ENCODE results near the gene RPS6KA5.

The RPS6KA5 gene

DNA sequence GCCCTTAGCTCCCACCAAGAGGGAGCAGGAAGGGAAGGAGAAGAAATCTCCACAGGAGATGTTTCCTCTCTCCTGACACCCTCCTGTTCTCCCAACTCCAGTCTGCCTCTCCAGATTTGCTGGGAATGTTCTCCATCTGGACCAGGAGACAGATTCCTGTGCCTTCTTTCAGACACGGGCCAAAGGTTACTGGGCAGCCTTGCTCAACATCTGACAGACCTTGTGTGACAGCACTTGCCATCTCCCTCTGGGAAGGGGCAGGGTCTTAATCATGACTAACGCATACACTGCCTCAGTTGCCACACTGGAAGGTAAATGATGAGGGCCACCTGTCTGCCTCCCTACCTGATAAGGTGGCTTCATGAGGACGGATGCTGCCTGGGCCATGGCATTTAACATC lies 241.7 kb downstream of the RPS6KA5 start:
- DNase-seq: no peak

DNA sequence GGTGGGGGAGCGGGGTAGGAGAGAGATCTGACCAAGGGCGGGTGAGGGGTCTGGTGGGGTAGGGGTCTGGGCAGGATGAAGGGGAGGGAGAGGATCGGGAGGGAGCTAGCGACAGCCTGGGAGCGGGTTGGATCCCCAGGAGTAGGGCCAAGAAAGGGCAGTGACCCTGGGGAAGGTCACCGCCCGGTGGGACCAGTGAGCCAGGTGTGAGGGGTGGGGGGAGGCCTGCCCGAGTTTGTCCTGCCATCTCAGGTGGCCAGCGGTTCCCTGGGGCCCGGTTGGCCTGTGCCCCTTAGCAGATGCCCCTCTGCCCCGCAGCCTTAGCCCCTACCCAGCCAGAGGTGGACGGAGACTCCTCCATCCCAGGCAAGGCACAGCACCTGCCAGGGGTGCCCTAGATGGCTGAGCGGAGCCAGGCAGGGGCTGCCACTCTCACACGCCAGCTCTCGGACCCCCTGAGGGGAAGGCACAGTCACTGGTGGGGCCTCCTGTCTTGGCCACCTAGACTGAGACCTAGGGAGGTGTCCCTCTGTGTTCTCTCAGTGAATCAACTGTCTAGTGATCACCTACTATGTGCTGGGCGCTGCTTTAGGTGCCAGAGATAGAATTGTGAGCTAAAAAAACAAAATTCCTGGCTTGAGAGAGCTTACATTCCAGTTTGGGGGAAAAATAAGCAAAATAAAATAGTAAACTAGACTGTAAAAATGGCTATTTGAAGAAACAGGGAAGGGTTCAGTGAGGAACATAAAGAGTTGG lies 243.6 kb downstream of the RPS6KA5 start:
- no peak for TF ChIP-seq EZH2phosphoT487 (IDR thresholded peaks at IDR 0.05; ENCODE audit: low read length)
- TF ChIP-seq, protein P1, sequence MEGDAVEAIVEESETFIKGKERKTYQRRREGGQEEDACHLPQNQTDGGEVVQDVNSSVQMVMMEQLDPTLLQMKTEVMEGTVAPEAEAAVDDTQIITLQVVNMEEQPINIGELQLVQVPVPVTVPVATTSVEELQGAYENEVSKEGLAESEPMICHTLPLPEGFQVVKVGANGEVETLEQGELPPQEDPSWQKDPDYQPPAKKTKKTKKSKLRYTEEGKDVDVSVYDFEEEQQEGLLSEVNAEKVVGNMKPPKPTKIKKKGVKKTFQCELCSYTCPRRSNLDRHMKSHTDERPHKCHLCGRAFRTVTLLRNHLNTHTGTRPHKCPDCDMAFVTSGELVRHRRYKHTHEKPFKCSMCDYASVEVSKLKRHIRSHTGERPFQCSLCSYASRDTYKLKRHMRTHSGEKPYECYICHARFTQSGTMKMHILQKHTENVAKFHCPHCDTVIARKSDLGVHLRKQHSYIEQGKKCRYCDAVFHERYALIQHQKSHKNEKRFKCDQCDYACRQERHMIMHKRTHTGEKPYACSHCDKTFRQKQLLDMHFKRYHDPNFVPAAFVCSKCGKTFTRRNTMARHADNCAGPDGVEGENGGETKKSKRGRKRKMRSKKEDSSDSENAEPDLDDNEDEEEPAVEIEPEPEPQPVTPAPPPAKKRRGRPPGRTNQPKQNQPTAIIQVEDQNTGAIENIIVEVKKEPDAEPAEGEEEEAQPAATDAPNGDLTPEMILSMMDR (IDR thresholded peaks at IDR 0.05; ENCODE audit: low read length): no peak
- no peak for TF ChIP-seq EZH2 (optimal IDR thresholded peaks at IDR 0.05; ENCODE audit: low read depth, low read length)
- no peaks in the 10 kb centered on the region for H3K9me2 ChIP-seq (replicated peaks; ENCODE audit: insufficient read depth, low read length)
- no peaks in the 10 kb centered on the region for H4K20me1 ChIP-seq (ENCODE audit: insufficient read depth, low read length)
- no peak overlapping the region for H3K9ac ChIP-seq (ENCODE audit: low read length)
- DNase-seq: no peak
- no peaks in the 10 kb centered on the region for H3K9me3 ChIP-seq (replicated peaks; ENCODE audit: insufficient read depth, low read length)
- H3F3A ChIP-seq (ENCODE audit: insufficient read depth, low read length): 0 out of 2 replicates have a peak, but pooled peaks cover 2% of the 10 kb centered on the region
- no peaks in the 10 kb centered on the region for H3K36me3 ChIP-seq (replicated peaks; ENCODE audit: insufficient read depth, low read length)
- no peak overlapping the region for H2AFZ ChIP-seq (ENCODE audit: low read length)
- H3K27ac ChIP-seq (ENCODE audit: low read length): no peak overlapping the region
- peaks cover 12% of the 10 kb centered on the region for H3K4me1 ChIP-seq (ENCODE audit: low read length)
- peaks cover 12% of the 10 kb centered on the region for H3K79me2 ChIP-seq (ENCODE audit: low read length)
- no peak overlapping the region for H3K4me2 ChIP-seq (ENCODE audit: low read depth, low read length)
- H3K4me3 ChIP-seq (ENCODE audit: low read length): no peak overlapping the region
- no peaks in the 10 kb centered on the region for H3K27me3 ChIP-seq (replicated peaks; ENCODE audit: insufficient read depth, low read length)

More for the DNA sequence above, 241.7 kb downstream of the RPS6KA5 start:
- Histone ChIP-seq H3K27me3 (replicated peaks; ENCODE audit: insufficient read depth, low read length) (no peaks in the 10 kb centered on the region), H3K4me3 (ENCODE audit: low read length) (no peak overlapping the region), H3K9me3 (replicated peaks; ENCODE audit: insufficient read depth, low read length) (no peaks in the 10 kb centered on the region), H3K9me2 (replicated peaks; ENCODE audit: insufficient read depth, low read length) (no peaks in the 10 kb centered on the region), H2AFZ (ENCODE audit: low read length) (no peak overlapping the region), H3K9ac (ENCODE audit: low read length) (no peak overlapping the region), H3F3A (ENCODE audit: insufficient read depth, low read length) (0 out of 2 replicates have a peak, but pooled peaks cover 2% of the 10 kb centered on the region), H3K79me2 (ENCODE audit: low read length) (peaks cover 12% of the 10 kb centered on the region), H3K4me1 (ENCODE audit: low read length) (peaks cover 13% of the 10 kb centered on the region), H3K27ac (ENCODE audit: low read length) (no peak overlapping the region), H3K4me2 (ENCODE audit: low read depth, low read length) (no peak overlapping the region), H3K36me3 (replicated peaks; ENCODE audit: insufficient read depth, low read length) (no peaks in the 10 kb centered on the region), H4K20me1 (ENCODE audit: insufficient read depth, low read length) (no peaks in the 10 kb centered on the region)
- TF ChIP-seq, protein P1 (IDR thresholded peaks at IDR 0.05; ENCODE audit: low read length): no peak
- no peak for TF ChIP-seq EZH2phosphoT487 (IDR thresholded peaks at IDR 0.05; ENCODE audit: low read length)
- no peak for TF ChIP-seq EZH2 (optimal IDR thresholded peaks at IDR 0.05; ENCODE audit: low read depth, low read length)

DNA sequence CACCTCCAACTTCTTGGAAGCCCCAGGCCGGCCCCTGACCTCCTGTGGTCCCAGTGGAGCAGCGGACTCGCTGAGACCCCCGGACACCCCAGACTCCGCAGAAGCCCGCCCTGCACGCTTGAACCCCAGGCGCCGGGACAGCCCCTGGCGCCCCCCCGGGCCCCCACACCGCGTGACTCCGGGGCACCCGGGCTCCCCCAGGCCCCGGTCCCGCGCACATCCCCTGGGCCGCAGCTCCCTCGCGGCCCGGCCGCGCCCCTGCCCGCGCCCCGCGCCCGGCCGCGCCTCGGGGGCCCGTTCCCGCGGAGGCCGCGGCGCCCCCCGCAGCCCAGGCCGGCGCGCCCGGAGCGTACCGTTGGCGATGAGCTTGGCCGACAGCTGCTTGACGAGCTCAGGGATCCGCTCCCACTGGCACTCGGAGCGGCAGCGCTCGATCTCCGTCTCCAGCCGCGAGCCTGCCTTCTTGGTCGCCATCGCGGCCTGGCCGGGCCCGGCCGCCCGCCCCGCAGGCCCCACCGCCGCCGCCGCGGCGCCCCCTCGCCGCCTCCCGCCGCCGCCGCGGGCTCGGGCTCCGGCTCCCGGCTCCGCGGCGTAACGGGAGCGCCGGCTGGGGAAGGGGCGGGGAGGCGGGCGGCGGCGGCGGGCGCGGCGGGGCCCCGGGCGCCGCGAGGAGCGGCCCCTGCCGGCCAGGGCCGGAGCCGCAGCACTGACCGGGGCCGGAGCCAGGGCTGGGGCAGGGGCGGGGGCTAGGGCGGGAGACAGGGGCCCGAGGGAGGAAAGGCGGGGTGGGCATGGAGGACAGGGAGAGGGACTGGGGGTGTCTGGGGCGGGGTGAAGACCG lies 244.4 kb downstream of the RPS6KA5 start, which contains the start of gene TTC7B:
Gene TTC7B, minus strand, starts transcription at position 609 of the 841 bp plus-strand sequence. Its CDS starts 135 bp downstream, at position 474.
- Histone ChIP-seq H3F3A (ENCODE audit: insufficient read depth, low read length) (0 out of 2 replicates have a peak, but pooled peaks cover 2% of the 10 kb centered on the region), H3K9me2 (replicated peaks; ENCODE audit: insufficient read depth, low read length) (no peaks in the 10 kb centered on the region), H4K20me1 (ENCODE audit: insufficient read depth, low read length) (no peaks in the 10 kb centered on the region), H3K9me3 (replicated peaks; ENCODE audit: insufficient read depth, low read length) (no peaks in the 10 kb centered on the region), H3K4me2 (ENCODE audit: low read depth, low read length) (peak within 1 kb of the TSS; percentile 73), H3K4me1 (ENCODE audit: low read length) (peaks cover 5% of the 10 kb centered on the region), H3K9ac (ENCODE audit: low read length) (peak within 1 kb of the TSS; percentile 53; the same call in 1 of the 2 replicates), H3K4me3 (ENCODE audit: low read length) (peak within 1 kb of the TSS; percentile 57), H3K27me3 (replicated peaks; ENCODE audit: insufficient read depth, low read length) (no peaks in the 10 kb centered on the region), H3K79me2 (ENCODE audit: low read length) (peaks cover 12% of the 10 kb centered on the region), H3K27ac (ENCODE audit: low read length) (no peak within 1 kb of the TSS), H3K36me3 (replicated peaks; ENCODE audit: insufficient read depth, low read length) (no peaks in the 10 kb centered on the region), H2AFZ (ENCODE audit: low read length) (no peak within 1 kb of the TSS)
- peak; percentile 10 for DNase-seq
- TF ChIP-seq EZH2phosphoT487 (IDR thresholded peaks at IDR 0.05; ENCODE audit: low read length) (no peak), EZH2 (optimal IDR thresholded peaks at IDR 0.05; ENCODE audit: low read depth, low read length) (no peak)
- TF ChIP-seq, protein P1 (IDR thresholded peaks at IDR 0.05; ENCODE audit: low read length): no peak
